KOPT-K1 (cell line): ENCODE data around the gene FOXK2.
A peak's percentile ranks its signal among the peaks of the same experiment; 100 is the strongest.
"Not testable (repeated sequence)": the region's sequence is repeated elsewhere in the genome, so short reads cannot be mapped to it uniquely, and the experiment has no call there.

Experiments
- H3K27ac ChIP-seq: fragments of 200-600 bp; sonication (generic); 2 replicates; pipeline ENCODE4 v1.5.1; 2016; ENCODE audit warnings: antibody characterized with exemption, mild to moderate bottlenecking, low read depth, low read length; ENCODE audit not compliant: poor library complexity, severe bottlenecking
- H3K36me3 ChIP-seq: fragments of 200-600 bp; sonication (generic); 2 replicates; pipeline ENCODE4 v1.5.1; 2017; ENCODE audit warnings: antibody characterized with exemption, mild to moderate bottlenecking, low read length, moderate library complexity; ENCODE audit not compliant: insufficient read depth
- H3K9me3 ChIP-seq: fragments of 200-600 bp; sonication (generic); 2 replicates; pipeline ENCODE4 v1.5.1; 2017; ENCODE audit warnings: antibody characterized with exemption, low read length, mild to moderate bottlenecking; ENCODE audit not compliant: insufficient read depth, poor library complexity, severe bottlenecking

The FOXK2 gene

DNA sequence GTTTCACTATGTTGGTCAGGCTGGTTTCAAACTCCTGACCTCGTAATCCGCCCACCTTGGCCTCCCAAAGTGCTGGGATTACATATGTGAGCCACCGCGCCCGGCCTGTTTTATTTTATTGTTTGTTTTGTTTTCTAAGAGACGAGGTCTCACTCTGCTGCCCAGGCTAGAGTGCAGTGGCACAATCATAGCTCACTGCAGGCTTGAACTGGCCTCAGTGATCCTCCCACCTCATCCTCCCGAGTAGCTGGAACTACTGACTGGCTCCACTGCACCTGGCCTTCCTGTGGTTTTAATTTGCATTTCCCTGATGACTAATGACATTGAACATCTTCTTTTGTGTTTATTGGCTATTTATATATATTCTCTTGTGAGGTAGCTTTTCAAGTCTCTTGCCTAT is 13.1 kb upstream of the FOXK2 start:
- H3K9me3 ChIP-seq, H3K36me3 ChIP-seq, H3K27ac ChIP-seq: not testable (repeated sequence)

DNA sequence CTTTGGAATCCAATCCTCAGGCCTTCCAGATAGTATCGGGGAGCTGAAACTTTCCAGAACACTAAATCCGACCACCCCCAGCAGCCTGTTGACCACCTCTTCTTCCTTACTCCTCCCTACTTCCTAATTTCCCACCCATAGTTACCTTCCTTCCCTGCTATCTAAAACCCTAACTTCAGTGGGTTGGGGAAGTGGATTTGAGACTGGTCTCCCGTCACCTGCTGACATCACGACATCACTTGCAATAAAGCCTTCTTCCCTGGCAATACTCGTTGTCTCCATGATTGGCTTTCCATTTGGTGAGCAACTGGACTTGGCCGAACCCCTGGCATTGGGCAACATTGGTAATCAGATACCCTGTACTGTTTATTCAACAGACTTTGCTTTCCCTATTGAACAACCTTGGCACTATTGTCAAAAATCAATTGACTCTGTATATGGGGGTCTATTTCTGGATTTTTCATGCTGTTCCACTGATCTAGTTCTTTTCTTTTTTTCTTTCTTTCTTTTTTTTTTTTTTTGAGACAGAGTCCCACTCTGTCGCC is 11.8 kb upstream of the FOXK2 start:
- no peaks in the 10 kb centered on the region for H3K9me3 ChIP-seq
- no peaks in the 10 kb centered on the region for H3K36me3 ChIP-seq
- H3K27ac ChIP-seq: no peak overlapping the region

DNA sequence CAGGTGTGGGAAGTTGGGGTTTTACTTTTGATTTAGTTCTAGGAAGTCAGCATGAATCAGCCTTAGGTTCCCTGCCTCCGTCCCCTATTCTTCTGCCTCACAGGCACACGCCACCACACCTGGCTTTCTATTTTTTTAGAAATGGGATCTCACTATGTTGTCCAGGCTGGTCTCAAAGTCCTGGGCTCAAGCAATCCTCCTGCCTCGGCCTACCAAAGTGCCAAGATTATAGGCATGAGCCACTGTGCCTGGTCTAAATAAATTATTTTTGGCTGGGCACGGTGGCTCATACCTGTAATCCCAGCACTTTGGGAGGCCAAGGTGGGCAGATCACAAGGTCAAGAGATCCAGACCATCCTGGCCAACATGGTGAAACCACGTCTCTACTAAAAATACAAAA is 7.9 kb upstream of the FOXK2 start:
- not testable (repeated sequence) for H3K9me3 ChIP-seq, H3K36me3 ChIP-seq, H3K27ac ChIP-seq

DNA sequence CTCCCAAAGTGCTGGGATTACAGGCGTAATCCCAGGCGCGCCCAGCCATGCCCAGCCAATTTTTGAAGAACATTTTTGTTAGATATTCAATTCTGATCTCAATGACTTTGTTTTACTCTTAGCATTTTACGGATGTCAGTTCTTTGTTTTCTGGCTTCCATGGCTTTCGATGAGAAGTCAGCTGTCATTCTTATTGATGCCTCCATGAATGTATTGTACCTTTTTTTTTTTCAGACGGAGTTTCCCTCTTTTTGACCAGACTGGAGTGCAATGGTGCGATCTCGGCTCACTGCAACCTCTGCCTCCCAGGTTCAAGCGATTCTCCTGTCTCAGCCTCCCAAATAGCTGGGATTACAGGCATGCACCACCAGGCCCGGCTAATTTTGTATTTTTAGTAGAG is 5.7 kb upstream of the FOXK2 start:
- H3K27ac ChIP-seq, H3K9me3 ChIP-seq, H3K36me3 ChIP-seq: not testable (repeated sequence)

DNA sequence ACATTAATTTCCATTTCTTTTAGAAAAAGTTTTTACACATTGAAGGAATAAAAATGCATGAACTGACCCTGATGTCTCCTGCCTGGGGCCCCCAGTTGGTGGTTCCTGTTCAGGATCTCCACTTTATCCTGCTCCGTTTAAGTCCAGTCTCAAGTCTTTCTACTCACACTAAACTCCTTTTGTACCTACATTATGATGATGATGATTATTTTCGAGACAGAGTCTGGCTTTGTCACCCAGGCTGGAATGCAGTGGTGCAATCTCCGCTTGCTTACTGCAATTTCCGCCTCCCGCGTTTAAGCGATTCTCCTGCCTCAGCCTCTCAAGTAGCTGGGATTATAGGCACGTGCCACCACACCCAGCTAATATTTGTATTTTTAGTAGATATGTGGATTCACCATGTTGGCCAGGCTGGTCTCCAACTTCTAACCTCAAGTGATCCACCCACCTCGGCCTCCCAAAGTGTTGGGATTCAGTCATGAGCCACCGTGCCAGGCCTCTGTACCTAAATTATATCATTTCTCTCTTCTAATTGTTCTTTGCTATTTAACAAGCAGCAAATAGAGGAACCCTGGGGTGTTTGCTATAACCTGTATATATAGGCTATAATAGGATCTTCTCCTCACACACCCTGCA is 2.2 kb upstream of the FOXK2 start:
- Histone ChIP-seq H3K9me3 (no peaks in the 10 kb centered on the region), H3K27ac (no peak overlapping the region), H3K36me3 (0 out of 2 replicates have a peak, but pooled peaks cover 5% of the 10 kb centered on the region)

DNA sequence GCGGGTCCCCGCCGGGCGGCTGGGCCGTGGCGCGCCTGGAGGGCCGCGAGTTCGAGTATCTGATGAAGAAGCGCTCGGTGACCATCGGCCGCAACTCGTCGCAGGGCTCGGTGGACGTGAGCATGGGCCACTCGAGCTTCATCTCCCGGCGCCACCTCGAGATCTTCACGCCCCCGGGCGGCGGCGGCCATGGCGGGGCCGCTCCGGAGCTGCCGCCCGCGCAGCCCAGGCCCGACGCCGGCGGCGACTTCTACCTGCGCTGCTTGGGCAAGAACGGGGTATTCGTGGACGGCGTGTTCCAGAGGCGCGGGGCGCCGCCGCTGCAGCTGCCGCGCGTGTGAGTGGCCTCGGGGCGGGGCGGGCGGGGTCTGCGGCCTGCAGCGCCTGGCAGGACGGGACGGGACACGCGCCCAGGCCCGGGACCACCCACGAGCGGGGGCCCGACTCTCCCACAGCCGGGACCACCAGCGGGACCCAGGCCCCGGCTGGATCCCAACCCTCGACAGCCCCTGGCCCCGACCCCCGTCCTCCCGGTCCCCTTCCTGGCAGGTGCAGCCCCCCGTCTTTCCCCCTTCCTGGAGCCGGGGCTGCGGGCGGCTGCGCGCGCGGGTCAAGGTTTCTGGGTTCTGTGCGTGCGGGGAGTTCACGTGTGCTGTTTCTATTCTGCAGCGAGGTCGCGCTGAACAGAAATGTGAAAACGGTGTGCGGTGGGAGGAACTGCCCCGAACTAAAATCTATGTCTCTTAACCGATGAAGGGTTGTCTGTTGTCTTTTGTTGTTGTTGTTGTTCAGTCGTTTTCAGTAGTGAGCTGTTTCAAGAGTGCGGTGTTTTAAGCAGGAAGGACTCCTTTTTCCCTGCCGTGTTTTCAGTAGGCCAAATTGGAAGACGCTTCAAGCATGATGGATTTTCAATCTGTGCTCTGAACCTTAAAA is 705 bp downstream of the FOXK2 start:
- H3K36me3 ChIP-seq: peaks cover 23% of the 10 kb centered on the region; the same call in 1 of the 2 replicates
- peak overlapping the region; percentile 74 for H3K27ac ChIP-seq
- no peaks in the 10 kb centered on the region for H3K9me3 ChIP-seq

DNA sequence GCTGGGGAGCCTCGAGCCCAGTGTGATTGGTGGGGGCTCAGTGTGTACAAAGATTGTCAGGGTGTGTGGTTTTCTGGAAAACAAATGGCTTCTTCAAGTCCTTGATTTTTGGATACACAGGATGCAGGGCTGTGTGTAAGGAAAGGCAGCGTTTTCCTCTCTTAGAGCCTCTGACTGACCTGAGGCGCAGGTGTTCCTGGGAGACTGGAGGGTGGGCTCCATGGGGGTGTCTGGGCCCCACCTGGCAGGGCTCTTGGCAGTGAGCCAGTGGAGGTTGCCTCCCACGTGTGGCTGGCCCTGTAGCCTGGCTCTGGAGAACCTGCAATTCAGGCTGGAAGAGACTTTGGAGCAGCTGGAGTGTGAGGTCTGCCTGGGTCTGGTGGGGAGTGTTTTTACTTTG is 5.0 kb downstream of the FOXK2 start:
- Histone ChIP-seq H3K36me3 (peaks cover 38% of the 10 kb centered on the region; the same call in 1 of the 2 replicates), H3K9me3 (no peaks in the 10 kb centered on the region), H3K27ac (no peak overlapping the region)

DNA sequence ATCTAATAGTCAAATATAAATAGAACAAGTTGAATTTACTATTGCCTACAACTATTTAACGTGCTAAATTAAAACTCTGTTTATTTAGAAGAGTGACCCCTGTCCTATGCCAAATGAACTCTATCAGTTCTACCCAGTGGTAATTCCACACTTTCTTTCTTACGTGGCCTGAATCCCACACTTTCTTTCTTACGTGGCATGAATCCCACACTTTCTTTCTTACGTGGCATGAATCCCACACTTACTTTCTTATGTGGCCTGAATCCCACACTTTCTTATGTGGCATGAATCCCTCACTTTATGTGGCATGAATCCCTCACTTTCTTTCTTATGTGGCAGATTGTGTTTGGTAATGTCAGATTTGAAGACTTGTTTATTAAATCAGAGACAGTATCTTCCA is 6.2 kb downstream of the FOXK2 start:
- peaks cover 44% of the 10 kb centered on the region; the same call in 1 of the 2 replicates for H3K36me3 ChIP-seq
- no peaks in the 10 kb centered on the region for H3K9me3 ChIP-seq
- H3K27ac ChIP-seq: no peak overlapping the region

DNA sequence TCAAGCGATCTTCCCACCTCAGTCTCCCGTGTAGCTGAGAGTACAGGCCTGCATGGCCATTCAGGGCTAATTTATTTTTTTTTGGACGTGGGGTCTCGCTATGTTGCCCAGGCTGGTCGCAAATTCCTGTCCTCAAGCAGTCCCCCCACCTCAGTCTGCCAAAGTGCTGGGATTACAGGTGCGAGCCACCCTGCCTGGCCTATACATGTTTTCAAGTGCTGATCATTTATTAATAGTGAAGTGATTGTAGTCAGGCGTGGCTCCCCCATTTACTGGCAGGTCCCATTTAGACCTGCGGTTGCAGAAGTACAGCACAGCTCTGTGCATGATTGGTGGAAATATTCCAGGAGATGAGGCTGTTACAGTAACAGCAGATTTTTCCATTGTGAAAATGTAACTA is 8.4 kb downstream of the FOXK2 start:
- no peaks in the 10 kb centered on the region for H3K9me3 ChIP-seq
- peaks cover 43% of the 10 kb centered on the region; the same call in 1 of the 2 replicates for H3K36me3 ChIP-seq
- no peak overlapping the region for H3K27ac ChIP-seq

DNA sequence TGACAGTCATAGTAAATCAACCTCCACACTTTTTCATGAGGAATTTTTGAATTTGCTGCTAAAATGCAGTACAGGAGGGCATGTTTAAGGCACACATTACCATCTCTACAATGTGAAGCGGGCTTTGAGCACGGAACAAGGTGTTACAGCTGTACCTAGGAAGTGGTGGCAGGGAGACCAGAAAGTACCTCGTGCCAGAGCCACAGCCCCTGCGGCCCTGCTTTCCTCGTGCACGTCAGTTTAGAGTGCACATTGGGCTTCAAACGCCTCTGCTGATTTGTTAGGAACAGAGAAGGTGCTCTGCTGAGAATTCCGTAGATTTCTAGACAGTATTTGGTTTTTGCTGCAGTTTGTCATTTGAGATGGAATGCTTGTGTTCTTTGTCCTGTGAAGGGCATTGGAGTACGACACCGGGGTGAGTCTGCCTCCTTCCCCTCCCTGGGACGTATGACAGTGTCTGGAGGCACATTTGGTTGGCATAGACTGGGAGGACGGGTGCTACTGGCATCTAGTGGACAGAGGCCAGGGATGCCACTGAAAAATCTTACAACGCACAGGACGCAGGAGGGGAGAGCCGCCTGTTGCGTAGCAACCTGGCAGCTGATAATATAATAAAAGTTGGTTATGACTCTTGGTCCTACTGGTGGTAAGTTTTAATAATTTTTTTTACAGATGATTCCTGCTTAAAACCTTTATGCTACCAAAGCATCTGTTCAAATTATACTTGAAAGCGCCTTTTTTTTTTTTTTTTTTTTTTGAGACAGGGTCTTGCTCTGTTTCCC is 9.1 kb downstream of the FOXK2 start:
- Histone ChIP-seq H3K9me3 (no peaks in the 10 kb centered on the region), H3K36me3 (peaks cover 36% of the 10 kb centered on the region; the same call in 1 of the 2 replicates), H3K27ac (no peak overlapping the region)

DNA sequence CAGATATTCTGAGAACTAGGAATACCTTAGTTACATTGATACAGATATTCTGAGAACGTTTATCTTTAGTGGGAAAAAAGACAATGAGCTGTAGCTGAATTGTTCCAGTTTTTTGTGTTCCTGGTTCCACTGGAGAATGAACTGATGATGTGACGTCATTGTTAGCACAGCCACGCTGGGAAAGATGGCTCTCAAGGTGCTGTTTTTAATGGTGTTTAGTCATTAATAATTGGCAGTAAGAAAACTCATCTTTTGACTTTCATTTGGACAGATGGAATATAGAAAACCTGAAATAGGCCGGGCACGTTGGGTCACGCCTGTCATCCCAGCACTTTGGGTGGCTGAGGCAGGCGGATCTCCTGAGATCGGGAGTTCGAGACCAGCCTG is 10.4 kb downstream of the FOXK2 start:
- H3K9me3 ChIP-seq: no peaks in the 10 kb centered on the region
- no peak overlapping the region for H3K27ac ChIP-seq
- H3K36me3 ChIP-seq: peaks cover 32% of the 10 kb centered on the region; the same call in 1 of the 2 replicates

DNA sequence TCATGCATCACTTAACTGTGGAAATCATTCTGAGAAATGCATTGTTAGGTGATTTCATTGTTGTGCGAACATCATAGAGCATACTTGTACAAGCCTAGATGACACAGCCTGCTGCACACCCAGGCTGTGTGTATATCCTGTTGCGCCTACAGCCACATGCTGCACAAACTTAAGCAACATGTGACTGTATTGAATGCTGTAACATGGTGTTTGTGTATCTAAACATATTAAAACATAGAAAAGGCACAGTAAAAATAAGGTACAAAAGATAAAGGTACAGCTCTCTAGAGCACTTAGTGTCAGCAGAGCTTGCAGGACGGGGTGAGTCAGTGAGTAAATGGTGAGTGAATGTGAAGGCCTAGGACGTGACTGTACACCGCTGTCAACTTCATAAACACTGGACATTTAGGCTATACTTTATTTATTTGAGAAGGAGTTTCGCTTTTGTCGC is 11.9 kb downstream of the FOXK2 start:
- H3K27ac ChIP-seq: no peak overlapping the region
- H3K9me3 ChIP-seq: no peaks in the 10 kb centered on the region
- peaks cover 20% of the 10 kb centered on the region; the same call in 1 of the 2 replicates for H3K36me3 ChIP-seq

DNA sequence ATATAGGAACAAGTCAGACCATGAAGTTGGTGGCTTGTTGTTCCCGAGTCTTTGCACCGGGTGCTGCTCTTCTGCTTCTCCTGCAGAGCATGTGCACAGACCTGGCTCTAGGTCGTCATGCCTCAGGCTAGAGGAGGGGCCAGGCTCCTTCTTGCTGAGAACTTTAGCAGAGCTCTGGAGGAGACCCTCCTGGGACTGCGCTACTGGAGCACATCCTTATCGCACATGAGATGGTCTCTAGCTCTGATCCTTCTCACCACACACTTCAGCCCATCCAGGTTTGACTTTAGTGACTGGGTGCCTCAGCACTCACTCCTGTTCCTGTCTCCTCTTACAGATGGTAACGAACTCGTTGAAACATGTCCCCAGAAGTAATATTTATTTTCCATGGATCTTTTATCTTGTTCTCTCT is 14.9 kb downstream of the FOXK2 start:
- H3K9me3 ChIP-seq: no peaks in the 10 kb centered on the region
- H3K27ac ChIP-seq: no peak overlapping the region
- H3K36me3 ChIP-seq: peaks cover 24% of the 10 kb centered on the region; the same call in 1 of the 2 replicates

DNA sequence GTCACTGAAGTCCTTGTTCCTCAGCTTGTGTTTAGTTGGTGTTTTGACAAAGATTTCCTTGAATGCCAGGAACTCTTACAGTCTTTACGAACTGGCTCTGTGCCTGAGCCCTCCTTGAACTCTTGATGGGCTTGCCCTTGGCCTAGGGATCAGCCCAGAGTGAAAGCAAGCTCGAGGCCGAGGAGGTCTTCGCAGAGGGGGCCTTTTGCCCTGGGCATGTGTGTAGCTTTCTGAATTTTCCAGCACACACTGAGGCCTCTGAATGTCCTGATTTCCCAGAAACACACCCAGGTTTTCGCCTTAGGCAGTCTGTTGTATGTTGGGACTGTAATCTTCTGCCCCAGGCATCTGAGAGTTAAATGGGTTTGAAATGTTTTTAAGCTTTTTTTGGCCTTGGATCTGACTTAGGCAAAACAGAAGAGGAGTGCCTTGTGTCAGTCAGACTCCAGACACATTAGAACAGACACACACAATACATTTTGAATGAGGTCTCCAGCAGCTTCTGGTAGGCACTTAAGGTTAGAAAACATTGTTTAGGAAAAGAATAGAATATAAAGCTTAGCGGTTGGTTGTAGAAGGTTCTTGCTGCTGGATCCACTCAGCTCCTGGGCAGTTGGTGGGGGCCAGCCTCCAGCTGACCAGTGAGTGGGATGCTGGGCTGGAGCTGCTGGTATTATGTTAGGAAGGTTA is 17.1 kb downstream of the FOXK2 start:
- Histone ChIP-seq H3K9me3 (no peaks in the 10 kb centered on the region), H3K27ac (no peak overlapping the region), H3K36me3 (peaks cover 16% of the 10 kb centered on the region; the same call in 1 of the 2 replicates)
